ENCODE data around the gene PYDC1.
"Not testable (repeated sequence)": the region's sequence is repeated elsewhere in the genome, so short reads cannot be mapped to it uniquely, and the experiment has no call there.

The PYDC1 gene

GRCh38 chr16:31199430-31200041 lies 17.4 kb downstream of the PYDC1 start:
- no peak for DNase-seq (ENCODE audit: low read depth, low spot score)
- no peak overlapping the region for H3K4me3 ChIP-seq (ENCODE audit: low read depth, low read length)
- ChIA-PET POLR2A (interaction anchor here (0.6 to 2.3 kb wide), 3 partner anchors 10 to 20 kb away, joined by 4 to 13 read pairs (median 4); partner anchors contain the start of gene FUS), CTCF (no interaction called here)
- TF ChIP-seq CTCF (IDR thresholded peaks at IDR 0.05; ENCODE audit: insufficient read depth, low read length, missing control alignments), result no peak

- no peak overlapping the region for H3K4me3 ChIP-seq (ENCODE audit: low read depth, low read length)
- CTCF ChIA-PET, result interaction anchor here (1.1 to 1.2 kb wide), 2 partner anchors 9 to 247 kb away, joined by 3 to 4 read pairs; no protein-coding TSS in a partner anchor
- DNase-seq (ENCODE audit: low read depth, low spot score), result no peak
- POLR2A ChIA-PET, result interaction anchor here (0.9 to 2.3 kb wide), 4 partner anchors 9 to 244 kb away, joined by 3 to 13 read pairs (median 6); partner anchors contain the start of genes FUS and ZNF843
- no peak for TF ChIP-seq CTCF (IDR thresholded peaks at IDR 0.05; ENCODE audit: insufficient read depth, low read length, missing control alignments)
Measured at GRCh38 chr16:31198207-31198882, 18.6 kb downstream of the PYDC1 start.

GRCh38 chr16:31196324-31197088 lies 20.4 kb downstream of the PYDC1 start:
- CTCF ChIA-PET, result interaction anchor here (0.6 to 2.4 kb wide), 2 partner anchors 10 to 54 kb away, joined by 3 to 7 read pairs; no protein-coding TSS in a partner anchor
- no peak for DNase-seq (ENCODE audit: low read depth, low spot score)
- POLR2A ChIA-PET, result interaction anchor here (0.7 kb wide), 1 partner anchor 493 kb away, joined by 3 read pairs; no protein-coding TSS in a partner anchor
- no peak for TF ChIP-seq CTCF (IDR thresholded peaks at IDR 0.05; ENCODE audit: insufficient read depth, low read length, missing control alignments)
- no peak overlapping the region for H3K4me3 ChIP-seq (ENCODE audit: low read depth, low read length)

- H3K4me3 ChIP-seq (ENCODE audit: low read depth, low read length); DNase-seq (ENCODE audit: low read depth, low spot score): not testable (repeated sequence)
- POLR2A ChIA-PET, result interaction anchor here (0.8 kb wide), 1 partner anchor 15 kb away, joined by 3 read pairs; no protein-coding TSS in a partner anchor
- CTCF ChIA-PET, result interaction anchor here (0.6 to 2.4 kb wide), 2 partner anchors 10 to 53 kb away, joined by 3 to 7 read pairs; no protein-coding TSS in a partner anchor
Measured at GRCh38 chr16:31195861-31196260, 21.1 kb downstream of the PYDC1 start.

- POLR2A ChIA-PET, result interaction anchor here (0.6 to 0.8 kb wide), 2 partner anchors 15 kb away, joined by 3 read pairs; partner anchors contain the start of gene FUS
- CTCF ChIA-PET, result interaction anchor here (2.4 kb wide), 1 partner anchor 52 kb away, joined by 7 read pairs; no protein-coding TSS in a partner anchor
- no peak overlapping the region for H3K4me3 ChIP-seq (ENCODE audit: low read depth, low read length)
- DNase-seq (ENCODE audit: low read depth, low spot score), result no peak
- no peak for TF ChIP-seq CTCF (IDR thresholded peaks at IDR 0.05; ENCODE audit: insufficient read depth, low read length, missing control alignments)
Measured at GRCh38 chr16:31194898-31195297, 22.0 kb downstream of the PYDC1 start.

- no peak for DNase-seq (ENCODE audit: low read depth, low spot score)
Measured at GRCh38 chr16:31193874-31194273, 23.1 kb downstream of the PYDC1 start.

More at GRCh38 chr16:31193874-31194273, 23.1 kb downstream of the PYDC1 start:
- CTCF ChIA-PET, result interaction anchor here (0.6 kb wide), 1 partner anchor 13 kb away, joined by 3 read pairs; no protein-coding TSS in a partner anchor
- H3K4me3 ChIP-seq (ENCODE audit: low read depth, low read length), result no peak overlapping the region
- TF ChIP-seq CTCF (IDR thresholded peaks at IDR 0.05; ENCODE audit: insufficient read depth, low read length, missing control alignments), result no peak
- POLR2A ChIA-PET, result interaction anchor here (0.7 to 1.2 kb wide), 2 partner anchors 14 to 521 kb away, joined by 3 read pairs; partner anchors contain the start of gene FUS
